Effector CD4-positive, alpha-beta T cell (primary cell): Measurements from ENCODE around the gene GPR137C.

ENCODE experiments used
- DNase-seq: peaks from one replicate; pipeline ENCODE4 v3.0.0-alpha.2; 2020

The GPR137C gene

DNA sequence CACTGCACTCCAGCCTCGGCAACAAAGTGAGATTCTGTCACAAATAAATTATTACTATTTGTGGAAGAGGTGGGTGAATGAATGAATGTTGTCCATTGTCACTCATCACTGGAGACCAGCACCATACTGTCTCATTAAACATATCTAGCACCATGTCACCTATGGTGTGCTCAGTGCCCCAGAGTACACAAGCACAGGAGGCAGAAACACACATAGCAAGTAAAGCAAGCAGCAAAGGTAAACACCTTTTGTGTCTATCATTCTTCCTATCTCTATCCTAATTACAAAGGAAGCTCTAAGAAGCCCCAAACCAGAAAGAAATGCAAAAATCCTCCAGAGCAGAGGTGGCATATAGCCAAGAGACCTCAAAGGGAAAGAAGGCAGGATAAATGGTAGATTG, 133.5 kb downstream of the GPR137C start:
- DNase-seq = no peak
